ENCODE data around the gene CYP17A1. TPM values are rescaled to one million over a fixed set of nuclear protein-coding genes. Genes with fewer than 3 reads are reported as not detected.

Gene CYP17A1
- total and polyA plus RNA-seq, 10 of the 15 experiments (the other 5 are each of a cell fraction or from before 2014, with no cell fraction given) = 2.1 TPM; not detected in 9

- in situ Hi-C loops (cut with MboI) = no loop called here
- DNase-seq (ENCODE audit: low read depth, low spot score) (no peak), ATAC-seq (no peak), FAIRE-seq (no peak)
- intact Hi-C loops (cut with micrococcal nuclease; ENCODE audit: unreplicated experiment) = no loop called here
- no peaks in the 10 kb centered on the region for H3K27me3 ChIP-seq (replicated peaks in 1 of 2; ENCODE audit: control insufficient read depth in 2 of 2, insufficient read depth in 2 of 2, low read length in 1 of 2)
- no peak overlapping the region for H3K4me2 ChIP-seq (ENCODE audit: control insufficient read depth, insufficient read depth)
- no peak overlapping the region for H3K9ac ChIP-seq (ENCODE audit: control insufficient read depth, insufficient read depth, low read length)
- ChIA-PET SMC1A (ENCODE audit: uncharacterized antibody, unreplicated experiment) (no interaction called here), CTCF (interaction anchor here (0.7 to 0.8 kb wide), 2 partner anchors 25 to 73 kb away, joined by 3 to 7 read pairs; no protein-coding TSS in a partner anchor), POLR2A (interaction anchor here (0.6 kb wide), 1 partner anchor 670 kb away, joined by 3 read pairs; no protein-coding TSS in a partner anchor), RAD21 (ENCODE audit: unreplicated experiment) (no interaction called here)
- H3K4me1 ChIP-seq (ENCODE audit: control insufficient read depth, insufficient read depth, low read length) = no peaks in the 10 kb centered on the region
- H3K4me3 ChIP-seq = no peak overlapping the region
- no peak overlapping the region for H2AFZ ChIP-seq (ENCODE audit: control insufficient read depth, low read depth, low read length)
- WGBS (ENCODE audit: insufficient coverage, insufficient replicate concordance, low lambda C conversion rate, missing lambda C conversion rate) = 100% methylated on average over 2 of the region's 2 CpGs
- no peaks in the 10 kb centered on the region for H4K20me1 ChIP-seq (ENCODE audit: control insufficient read depth, insufficient read depth)
- TF ChIP-seq BCLAF1 (IDR thresholded peaks at IDR 0.05) = no peak
- no peak for TF ChIP-seq SIX5 (IDR thresholded peaks at IDR 0.05; ENCODE audit: low read depth, low read length, severe bottlenecking)
- no peak for TF ChIP-seq NFXL1 (IDR thresholded peaks at IDR 0.05; ENCODE audit: borderline replicate concordance)
- H3K36me3 ChIP-seq (ENCODE audit: control insufficient read depth in 2 of 2, insufficient read depth in 2 of 2, low read length in 1 of 2) = no peaks in the 10 kb centered on the region; a peak in 1 of 4 replicates
- no TSS peak for BruUV-seq (replicated peaks)
- H3K9me3 ChIP-seq (replicated peaks; ENCODE audit: control insufficient read depth, insufficient read depth, low read length) = no peaks in the 10 kb centered on the region
- H3K79me2 ChIP-seq (ENCODE audit: control insufficient read depth, insufficient read depth, low read length) = no peaks in the 10 kb centered on the region
- no peak overlapping the region for H3K27ac ChIP-seq (ENCODE audit: control insufficient read depth, insufficient read depth)
Observed at GRCh38 chr10:102859911-102860310, 22.7 kb upstream of the CYP17A1 start.

All from GM12878 (cell line).